Right renal pelvis (tissue), 4 donors: Measurements from ENCODE around the gene BACE2. TPM values are rescaled to one million over a fixed set of nuclear protein-coding genes. Genes with fewer than 3 reads are reported as not detected.
"Not testable (repeated sequence)": the region's sequence is repeated elsewhere in the genome, so short reads cannot be mapped to it uniquely, and the experiment has no call there.

Experiments
- DNase-seq, 4 donors: peaks; one replicate each; pipeline ENCODE4 v3.0.0-alpha.2; 2013; ENCODE audit warnings: low read depth in 4 of 4, low spot score in 3 of 4, missing footprints in 1 of 4
- polyA plus RNA-seq, 4 donors: library from polyadenylated mRNA; unstranded; fragments of 120-200 nt; gene quantifications; one replicate each; pipeline ENCODE4 v1.2.1, GENCODE V29; 2013; ENCODE audit not compliant: insufficient read length in 4 of 4

BACE2 gene
- polyA plus RNA-seq, 4 donors, result 29.2 to 34.9 (median 31.2) TPM

- no peak for DNase-seq
Observed at GRCh38 chr21:41176846-41177245, 8.9 kb downstream of the BACE2 start.

GRCh38 chr21:41180752-41181151 lies 12.8 kb downstream of the BACE2 start:
- DNase-seq, result no peak

GRCh38 chr21:41182547-41182946 lies 14.6 kb downstream of the BACE2 start:
- no peak for DNase-seq

- no peak for DNase-seq
Observed at GRCh38 chr21:41183575-41183974, 15.6 kb downstream of the BACE2 start.

GRCh38 chr21:41185802-41186201 lies 17.8 kb downstream of the BACE2 start:
- no peak for DNase-seq

GRCh38 chr21:41186755-41187536 lies 19.0 kb downstream of the BACE2 start:
- DNase-seq, result no peak

- DNase-seq, result no peak
Observed at GRCh38 chr21:41187537-41188025, 19.6 kb downstream of the BACE2 start.

GRCh38 chr21:41188486-41189149 lies 20.7 kb downstream of the BACE2 start:
- DNase-seq, result no peak

GRCh38 chr21:41189150-41189745 lies 21.3 kb downstream of the BACE2 start:
- no peak for DNase-seq

- DNase-seq, result not testable (repeated sequence)
Observed at GRCh38 chr21:41192552-41192951, 24.6 kb downstream of the BACE2 start.

- no peak for DNase-seq
Observed at GRCh38 chr21:41195311-41195710, 27.4 kb downstream of the BACE2 start.

GRCh38 chr21:41196993-41197392 lies 29.0 kb downstream of the BACE2 start:
- no peak for DNase-seq

- DNase-seq, result no peak
Observed at GRCh38 chr21:41197582-41197981, 29.6 kb downstream of the BACE2 start.

GRCh38 chr21:41198647-41199046 lies 30.7 kb downstream of the BACE2 start:
- not testable (repeated sequence) for DNase-seq

GRCh38 chr21:41199123-41199522 lies 31.2 kb downstream of the BACE2 start:
- DNase-seq, result no peak

- no peak for DNase-seq
Observed at GRCh38 chr21:41199588-41199987, 31.6 kb downstream of the BACE2 start.

- no peak for DNase-seq
Observed at GRCh38 chr21:41201385-41201784, 33.4 kb downstream of the BACE2 start.

- no peak for DNase-seq
Observed at GRCh38 chr21:41204736-41205135, 36.8 kb downstream of the BACE2 start.

GRCh38 chr21:41207401-41208375 lies 39.7 kb downstream of the BACE2 start:
- DNase-seq, result no peak

GRCh38 chr21:41208376-41208763 lies 40.4 kb downstream of the BACE2 start:
- no peak for DNase-seq
